NCI-H748 (cell line): Measurements from ENCODE around the gene PRSS8.
"Not testable (repeated sequence)": the region's sequence is repeated elsewhere in the genome, so short reads cannot be mapped to it uniquely, and the experiment has no call there.

Experiments used
- DNase-seq: peaks from one replicate; lab custom pipeline; 2025; ENCODE audit not compliant: unreplicated experiment; lab: John Stamatoyannopoulos, UW

Gene PRSS8

DNA sequence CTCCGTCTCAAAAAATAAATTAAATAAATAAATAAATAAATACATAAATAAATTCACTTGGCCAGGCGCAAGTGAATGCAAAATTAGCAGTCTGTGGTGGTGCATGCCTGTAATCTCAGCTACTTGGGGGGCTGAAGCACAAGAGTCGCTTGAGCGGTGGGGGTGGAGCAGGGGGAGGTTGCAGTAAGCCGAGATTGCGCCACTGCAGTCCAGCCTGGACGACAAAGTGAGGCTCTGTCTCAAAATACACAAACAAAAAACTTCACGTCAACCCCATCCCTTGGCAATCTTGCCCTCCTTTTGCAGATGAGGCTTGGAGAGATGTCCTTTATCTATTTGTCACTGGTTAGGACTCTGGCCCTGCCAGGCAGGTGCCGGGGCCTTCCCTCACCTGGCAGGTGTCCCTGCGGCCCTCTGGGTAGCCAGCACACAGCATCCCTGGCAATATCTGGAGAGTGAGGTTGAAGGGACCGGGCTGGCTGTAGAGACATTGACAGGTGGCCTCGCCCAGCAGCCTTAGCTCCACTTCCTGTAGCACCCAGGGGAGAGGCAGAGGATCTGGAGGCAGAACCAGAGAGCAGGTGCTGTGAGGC is 10.0 kb upstream of the PRSS8 start:
- no peak for DNase-seq

DNA sequence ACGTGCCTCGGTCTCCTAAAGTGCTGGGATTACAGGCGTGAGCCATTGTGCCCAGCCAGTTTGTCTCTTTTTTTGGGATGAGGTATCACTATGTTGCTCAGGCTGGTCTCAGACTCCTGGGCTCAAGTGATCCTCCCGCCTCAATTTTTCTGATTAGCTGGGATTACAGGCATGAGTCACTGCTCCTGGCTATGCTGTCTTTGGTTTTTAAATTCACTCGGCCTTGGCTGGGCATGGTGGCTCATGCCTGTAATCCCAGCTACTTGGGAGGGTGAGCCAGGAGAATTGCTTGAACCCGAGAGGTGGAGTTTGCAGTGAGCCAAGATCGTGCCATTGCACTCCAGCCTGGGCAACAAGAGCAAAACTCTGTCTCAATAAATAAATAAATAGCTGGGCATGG is 8.9 kb upstream of the PRSS8 start:
- DNase-seq: not testable (repeated sequence)

DNA sequence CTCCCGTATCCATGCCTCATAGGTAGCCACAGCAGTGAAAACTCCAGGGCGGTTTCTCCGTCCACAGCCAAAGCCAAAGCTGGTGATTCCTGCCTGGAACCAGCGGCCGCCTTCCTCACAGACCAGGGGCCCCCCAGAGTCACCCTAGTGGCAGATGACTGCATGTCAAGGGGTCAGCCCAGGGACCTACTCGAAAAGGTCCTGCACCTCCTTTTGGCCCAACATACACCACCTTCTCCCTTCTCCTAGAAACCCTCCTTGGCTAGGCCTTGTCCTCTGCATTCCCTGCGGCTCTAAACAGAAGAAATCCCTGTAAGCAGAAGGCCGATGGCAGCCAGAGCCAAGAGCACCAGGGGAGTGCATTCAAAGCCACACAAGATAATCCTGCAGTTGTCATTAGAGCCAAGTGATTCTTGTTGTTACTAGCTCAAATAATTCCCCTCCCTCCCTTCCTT is 8.2 kb upstream of the PRSS8 start:
- no peak for DNase-seq

DNA sequence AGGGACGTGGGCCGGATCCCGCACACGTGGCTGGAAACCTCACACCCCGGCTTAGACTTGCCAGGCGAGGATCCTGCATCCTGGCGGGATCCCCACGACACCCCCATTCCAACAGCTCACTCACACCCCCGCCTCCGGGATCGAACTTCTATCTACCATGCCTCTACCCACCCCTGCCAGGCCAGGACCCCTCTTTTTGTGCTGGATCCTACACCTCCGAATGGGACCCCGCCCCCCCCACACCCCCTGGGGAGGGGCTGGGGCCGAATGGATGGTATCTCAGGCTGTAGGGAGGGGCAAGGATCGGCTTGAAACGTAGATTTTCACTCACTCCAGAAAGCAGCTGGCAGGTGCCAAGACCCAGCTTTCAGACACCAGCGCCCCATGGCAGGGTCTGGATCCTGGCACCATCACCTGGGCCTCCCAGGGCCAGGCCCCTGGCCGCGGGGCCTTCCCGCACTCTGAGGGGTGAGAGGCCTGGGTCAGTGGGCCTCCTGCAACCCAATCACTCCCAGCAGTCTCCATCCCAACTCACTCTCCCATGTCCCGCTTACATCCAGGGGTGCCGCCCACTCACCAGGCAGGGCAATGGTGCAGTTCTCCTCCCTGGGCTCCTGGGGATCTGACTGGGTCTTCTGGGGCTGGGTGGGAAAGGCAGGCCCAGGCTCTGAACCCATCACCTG is 7.6 kb upstream of the PRSS8 start:
- DNase-seq: no peak

DNA sequence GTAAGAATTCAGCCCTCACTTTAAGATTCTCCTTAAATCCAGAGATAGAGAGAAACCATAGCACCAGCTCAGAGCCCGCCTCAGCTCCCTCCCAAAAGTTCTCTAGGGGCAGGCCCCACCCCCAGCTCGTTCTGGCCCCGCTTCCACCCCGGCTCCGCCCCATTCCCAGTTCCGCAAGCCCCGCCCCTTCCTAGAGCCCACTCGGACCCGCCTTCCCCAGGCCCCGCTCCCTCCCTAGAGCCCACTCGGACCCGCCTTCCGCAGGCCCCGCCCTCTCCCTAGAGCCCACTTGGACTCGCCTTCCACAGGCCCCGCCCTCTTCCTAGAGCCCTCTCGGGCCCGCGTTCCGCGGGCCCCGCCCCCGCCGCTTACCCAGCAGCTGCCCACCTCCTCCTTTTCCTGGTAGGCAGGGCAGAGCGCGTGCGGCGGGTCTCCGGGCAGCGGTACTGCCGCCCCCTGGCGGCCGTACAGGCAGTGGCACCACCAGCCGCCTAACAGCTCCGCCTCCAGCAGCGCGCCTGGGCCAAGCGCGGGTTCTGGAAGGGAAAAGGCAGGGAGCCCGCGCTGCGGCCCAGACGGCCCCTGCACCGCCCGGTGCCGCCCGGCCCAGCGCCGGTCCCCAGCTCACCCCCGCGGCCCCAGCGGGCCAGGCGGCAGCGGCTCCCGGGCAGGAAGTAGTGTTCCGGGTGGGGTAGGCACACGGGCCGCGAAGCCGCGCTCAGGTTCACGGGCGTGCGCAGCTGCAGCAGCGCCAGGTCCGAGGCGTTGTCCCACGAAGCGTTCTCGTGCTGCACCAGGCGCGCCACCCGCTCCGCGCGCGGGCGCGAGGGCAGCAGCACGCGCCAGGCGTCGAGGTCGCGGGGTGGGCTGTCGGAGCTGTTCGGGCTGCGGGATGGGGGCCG is 6.8 kb upstream of the PRSS8 start:
- peak; percentile 96 for DNase-seq

DNA sequence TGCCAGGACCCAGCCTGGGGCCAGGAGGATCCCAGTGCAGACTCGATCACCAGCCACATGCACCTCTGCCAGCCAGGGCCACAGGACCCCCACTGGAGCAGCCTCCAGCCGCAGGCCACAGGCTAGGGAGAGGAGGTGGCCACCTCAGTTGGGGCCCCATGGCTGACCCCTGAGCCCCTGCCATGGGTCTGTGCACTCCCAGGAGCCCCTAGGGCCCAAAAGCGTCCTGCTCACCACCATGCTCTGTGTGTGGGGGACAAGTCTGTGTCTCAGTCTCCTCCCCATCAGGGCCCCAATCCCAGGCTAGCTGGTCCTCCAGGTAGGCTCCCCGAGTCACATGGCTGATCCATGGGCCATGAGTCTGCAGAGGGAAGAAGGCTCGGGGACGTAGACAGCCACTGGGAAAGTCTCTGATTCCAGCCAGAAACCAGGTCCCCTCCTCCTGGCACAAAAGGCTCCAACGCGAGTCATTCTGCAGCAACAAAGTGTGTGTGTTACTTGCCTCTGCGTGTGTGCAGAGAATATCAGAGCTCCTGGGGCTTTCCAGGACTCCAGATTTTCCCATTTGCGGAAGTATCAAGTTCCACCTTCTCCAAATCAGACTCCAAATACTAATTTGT is 6.1 kb upstream of the PRSS8 start:
- no peak for DNase-seq

DNA sequence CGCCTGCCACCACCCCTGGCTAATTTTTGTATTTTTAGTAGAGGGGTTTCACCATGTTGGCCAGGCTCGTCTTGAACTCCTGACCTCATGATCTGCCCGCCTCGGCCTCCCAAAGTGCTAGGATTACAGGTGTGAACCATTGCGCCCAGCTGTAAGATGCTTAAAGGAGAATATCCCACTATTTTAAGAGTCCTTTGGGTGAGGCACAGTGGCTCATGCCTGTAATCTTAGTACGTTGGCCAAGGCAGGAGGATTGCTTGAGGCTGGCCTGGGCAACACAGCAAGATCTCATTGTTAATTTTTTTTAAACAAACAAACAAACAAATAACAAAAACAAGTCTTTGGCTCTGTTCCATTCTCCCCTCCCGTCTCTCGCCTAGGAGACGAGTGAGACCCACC is 5.5 kb upstream of the PRSS8 start:
- DNase-seq: not testable (repeated sequence)

DNA sequence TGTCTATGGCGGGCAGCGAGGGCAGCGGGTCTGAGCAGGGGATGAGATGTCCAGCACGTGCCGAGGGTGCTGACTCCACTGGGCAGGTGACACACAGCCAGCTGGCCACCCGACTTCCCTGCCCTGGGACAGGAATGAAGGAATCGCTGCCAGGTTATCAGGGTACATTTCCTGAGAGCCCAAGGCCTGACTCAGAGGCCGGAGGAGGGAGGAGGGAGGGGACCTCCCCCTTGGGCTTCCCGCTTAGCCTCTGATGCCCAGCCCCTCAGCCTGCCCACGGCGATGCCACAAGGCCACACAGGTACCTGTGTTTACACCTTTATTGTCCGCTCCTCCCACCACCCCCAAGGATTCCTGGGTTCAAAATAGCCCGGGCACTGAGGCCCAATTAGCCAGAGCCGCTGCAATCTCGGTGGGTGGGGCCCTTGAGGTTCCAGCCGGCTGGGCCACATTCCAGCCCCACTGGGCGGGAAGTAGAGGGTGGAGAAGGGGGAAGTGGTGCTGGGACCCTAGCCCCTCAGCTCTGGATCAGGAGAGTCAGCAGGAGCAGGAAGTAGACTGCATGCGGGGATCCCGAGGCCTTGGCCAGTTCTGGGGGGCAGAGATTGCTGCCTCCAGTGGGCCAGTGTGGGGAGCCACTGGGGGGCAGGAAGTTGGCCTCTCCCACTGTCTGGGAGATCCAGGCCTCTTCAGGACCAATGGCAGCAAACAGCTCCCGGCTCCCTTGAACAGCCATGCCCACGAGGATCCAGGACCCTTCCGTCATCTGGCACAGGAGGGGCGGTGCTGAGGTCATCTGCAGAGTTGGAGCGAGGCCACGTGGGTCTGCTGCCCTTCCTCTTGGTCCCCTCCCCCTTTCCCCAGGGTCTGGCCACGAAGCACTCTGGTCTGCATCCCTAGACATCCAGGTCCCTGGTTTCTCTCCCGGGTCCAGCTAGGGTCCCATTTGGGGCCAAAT is 3.4 kb upstream of the PRSS8 start:
- no peak for DNase-seq

DNA sequence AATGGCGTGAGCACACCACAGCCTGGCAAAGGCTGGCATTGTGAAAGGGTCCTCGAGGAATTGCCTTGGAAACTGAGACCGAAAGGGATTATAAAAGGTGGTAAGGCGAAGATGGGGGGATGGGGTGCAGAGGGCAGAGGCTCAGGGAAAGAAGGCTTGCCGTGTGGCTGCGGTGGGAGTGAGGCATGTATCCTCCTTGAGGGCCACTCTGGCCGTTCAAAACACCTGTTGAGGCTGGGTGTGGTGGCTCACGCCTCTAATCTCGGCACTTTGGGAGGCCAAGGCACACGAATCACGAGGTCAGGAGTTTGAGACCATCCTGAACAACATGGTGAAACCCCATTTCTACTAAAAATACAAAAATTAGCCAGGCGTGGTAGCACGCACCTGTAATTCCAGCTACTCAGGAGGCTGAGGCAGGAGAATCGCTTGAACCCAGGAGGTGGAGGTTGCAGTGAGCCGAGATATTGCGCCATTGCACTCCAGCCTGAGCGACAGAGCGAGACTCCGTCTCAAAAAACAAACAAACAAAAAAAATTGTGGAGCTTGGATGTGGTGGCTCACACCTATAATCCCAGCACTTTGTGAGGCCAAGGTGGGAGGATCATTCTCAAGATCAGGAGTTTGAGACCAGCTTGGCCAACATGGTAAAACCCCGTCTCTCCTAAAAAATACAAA is 1.4 kb upstream of the PRSS8 start:
- not testable (repeated sequence) for DNase-seq

DNA sequence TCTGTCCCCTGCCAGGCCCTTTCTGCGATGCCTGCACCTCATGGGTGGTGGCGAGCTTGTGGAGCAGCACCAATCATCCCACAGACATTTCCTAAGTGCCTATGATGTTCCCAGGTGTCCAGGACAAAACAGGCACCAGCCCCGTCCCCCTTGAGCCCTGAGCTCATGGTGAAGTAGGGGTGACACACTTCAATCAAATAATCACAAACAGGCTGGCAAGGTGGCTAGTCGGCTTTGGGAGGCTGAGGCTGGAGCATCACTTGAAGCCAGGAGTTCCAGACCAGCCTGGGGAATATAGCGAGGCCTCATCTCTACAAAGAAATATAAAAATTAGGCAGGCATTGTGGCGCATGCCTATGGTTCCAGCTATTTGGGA is 748 bp upstream of the PRSS8 start:
- DNase-seq: no peak

DNA sequence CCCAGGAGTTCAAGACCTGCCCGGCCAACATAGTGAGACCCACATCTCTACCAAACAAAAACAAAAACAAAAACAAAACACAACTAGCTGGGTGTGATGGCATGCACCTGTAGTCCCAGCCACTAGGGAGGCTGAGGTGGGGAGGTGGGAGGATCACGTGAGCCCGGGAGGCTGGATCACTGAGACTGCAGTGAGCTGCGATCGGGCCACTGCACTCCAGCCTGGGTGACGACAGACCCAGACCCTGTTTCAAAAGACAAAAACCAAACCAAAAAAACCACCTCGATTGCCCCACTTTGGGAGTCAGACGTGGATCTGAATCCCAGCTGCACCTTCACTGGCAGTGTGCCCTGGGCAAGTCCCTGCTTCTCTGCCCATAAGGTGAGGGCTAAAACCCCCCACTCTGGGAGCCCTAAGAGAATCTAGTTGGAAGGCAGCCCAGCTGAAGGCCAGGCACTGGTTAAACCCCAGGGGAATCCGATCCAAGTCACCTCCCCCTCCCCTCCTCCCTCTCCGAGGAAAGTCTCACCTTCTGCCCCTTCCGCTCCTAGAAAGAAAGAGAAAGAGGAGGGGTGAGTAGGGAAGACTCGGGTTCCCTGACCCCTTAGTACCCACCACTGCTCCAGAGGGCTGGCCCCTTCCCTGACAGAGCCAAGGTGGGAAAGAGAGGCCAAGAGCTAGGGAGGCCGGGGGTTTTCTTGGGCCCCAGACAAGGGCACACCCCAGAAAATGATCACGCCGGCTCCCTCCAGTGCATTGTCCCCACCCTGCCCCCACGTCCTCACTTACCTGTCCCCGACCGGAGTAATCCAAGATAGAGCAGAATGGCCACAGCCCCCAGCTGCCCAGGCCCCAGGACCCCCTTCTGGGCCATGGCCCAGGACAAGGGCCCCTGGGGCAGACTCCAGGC is 647 bp downstream of the PRSS8 start:
- DNase-seq: no peak

DNA sequence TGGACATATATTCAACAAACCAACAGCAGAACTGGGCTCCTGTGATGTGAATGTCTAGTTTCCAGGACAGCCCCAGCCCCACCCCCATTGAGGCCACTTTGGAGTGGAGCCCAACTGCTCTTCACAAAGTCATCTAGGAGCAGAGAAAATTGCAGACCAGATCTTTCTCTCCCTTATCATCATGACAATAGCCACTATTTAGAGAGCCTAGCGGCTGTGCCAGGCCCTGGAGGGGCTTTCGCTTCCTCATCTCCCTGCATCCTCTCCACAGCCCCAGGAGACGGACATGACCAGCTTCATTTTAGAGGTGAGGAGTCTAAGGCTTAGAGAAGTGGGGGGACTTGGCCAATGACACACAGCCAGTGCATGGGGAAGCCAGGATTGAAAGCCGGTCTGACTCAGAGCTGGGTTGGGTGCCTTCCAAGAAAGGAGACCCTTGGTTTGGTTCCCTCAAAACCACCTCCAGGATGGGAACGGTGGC is 1.4 kb downstream of the PRSS8 start:
- DNase-seq: no peak

DNA sequence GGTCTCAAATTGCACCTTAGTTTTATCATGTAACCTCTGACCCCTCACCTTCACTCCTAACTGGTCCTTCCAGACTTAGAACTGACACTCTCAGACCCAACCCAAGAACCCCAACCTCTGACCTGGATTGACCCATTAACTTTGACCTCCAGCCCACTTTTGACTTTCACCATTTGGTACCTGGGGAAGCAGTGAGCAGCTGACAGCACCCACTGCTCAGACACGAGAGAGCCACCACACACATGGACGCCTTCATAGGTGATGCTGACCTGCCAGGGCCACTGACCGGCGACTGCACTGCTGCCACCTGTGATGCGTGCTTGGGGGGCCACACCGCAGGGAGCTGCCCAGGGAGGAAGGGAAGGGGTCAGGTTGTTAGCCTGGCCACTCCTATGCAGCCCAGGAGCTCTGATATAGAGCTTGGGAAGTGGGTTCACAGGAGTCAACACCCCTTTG is 2.5 kb downstream of the PRSS8 start:
- DNase-seq: no peak

DNA sequence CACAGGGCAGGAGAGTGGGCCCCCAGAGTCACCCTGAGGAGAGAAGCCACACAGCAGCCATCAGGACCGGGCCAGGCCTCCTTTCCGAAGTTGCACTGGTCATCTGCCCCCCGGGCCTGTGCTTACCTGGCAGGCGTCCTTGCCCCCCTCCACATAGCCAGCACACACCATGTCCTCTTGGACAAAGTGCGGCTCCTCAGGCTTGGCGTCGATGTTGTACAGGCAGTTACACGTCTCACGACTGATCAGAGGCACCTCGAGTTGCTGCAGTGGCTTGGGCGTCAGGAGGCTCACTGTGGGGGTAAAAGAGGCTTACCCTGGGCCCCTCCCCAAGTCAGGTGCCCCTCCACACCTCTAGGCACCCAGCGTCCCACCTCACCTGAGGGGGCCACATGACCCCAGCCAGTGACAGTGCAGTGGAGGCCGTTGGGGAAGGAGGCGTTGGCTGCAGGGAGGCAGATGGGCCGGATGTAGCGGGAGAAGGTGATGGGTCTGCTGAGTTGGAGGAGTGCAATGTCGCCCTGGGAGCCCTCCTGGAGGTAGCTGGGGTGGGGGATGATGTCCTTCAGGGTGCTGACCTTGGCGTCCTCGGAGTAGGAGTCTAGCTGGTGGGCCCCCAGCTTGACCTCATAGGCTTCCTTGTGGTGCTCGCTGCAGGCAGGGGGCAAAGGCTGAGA is 3.1 kb downstream of the PRSS8 start:
- no peak for DNase-seq

DNA sequence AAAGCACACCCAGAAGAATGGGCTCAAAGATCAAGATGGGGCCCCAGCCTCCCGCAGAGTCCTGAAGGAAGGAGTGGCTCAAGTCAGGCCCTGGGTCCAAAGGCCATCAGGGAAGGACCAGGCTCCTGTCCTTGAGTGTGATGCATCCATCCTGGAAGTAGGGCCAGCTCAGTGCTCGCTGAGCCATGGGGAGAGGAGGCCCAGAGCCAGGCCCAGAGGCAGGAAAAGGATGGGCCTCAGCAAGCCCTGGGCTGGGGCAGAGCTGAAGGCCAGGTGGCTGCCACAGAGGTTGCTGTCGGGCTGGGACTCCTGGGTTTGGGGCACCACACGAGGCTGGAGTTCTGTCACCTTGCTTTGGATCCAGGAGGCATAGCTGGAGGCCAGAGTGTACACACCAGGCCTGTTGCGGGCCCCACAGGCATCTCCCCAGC is 3.7 kb downstream of the PRSS8 start:
- DNase-seq: no peak

DNA sequence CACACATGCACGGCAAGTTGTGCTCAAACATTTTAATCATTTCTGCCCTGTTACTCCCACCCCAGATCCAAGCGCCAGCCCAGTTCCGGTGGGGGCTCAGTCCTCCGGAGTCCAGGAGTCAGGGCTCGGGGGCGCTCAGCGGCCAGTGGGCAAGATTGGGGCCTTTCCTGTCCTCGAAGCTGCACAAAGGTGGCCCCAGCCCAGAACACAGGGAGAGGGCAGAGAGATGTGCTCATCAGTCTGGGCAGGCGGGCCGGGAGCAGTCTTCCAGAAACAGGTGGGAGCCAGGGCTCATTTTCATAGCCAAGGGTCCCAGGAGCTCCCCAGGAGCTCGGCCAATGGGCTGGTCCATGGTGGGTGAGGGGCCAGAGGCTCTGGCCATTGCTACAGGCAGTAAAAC is 4.1 kb downstream of the PRSS8 start:
- no peak for DNase-seq

DNA sequence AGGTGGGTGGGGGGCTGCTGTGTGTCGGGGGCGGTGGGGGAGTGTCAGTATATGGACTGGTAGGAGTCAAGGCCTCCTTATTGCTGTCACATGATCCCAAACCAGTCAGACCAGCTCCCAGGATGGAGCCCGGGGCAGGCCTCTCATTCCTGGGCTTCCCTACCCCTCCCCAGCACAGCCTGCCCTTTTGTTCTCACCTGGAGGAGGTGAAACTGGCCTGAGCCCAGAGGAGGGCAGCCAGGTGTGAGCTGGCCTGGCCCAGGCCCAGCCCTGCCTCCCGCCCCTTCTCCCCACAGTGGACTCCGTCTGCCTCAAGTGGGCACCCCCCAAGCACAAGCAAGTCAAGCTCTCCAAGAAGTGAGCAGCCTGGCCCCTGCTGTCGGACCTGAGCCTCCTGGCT is 4.6 kb downstream of the PRSS8 start:
- no peak for DNase-seq

DNA sequence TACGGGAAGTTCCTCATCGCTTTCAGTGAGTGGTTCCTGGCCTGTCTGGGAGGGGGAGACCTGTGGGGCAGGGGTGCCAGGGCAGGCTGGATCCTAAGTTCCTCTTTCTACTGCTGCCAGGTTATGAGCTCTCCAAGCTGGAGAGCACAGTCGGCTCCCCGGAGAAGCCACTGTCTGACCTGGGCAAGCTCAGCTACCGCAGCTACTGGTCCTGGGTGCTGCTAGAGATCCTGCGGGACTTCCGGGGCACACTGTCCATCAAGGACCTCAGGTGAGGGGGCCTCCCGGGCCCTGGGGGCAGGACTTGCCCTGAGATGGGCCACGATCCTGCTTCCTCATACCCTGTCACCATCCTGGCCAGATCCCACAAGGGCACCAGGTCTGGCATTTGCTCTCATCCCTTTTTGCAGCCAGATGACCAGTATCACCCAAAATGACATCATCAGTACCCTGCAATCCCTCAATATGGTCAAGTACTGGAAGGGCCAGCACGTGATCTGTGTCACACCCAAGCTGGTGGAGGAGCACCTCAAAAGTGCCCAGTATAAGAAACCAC is 5.1 kb downstream of the PRSS8 start:
- DNase-seq: no peak
